Gastroesophageal sphincter (tissue), 3 donors: ENCODE measurements around the gene KATNAL1.

Experiments
- EP300 ChIP-seq: sonication (generic); formaldehyde crosslinking; IDR thresholded peaks from one replicate; pipeline ENCODE4 v1.6.1; 2017; ENCODE audit warnings: antibody characterized with exemption, mild to moderate bottlenecking
- POLR2A ChIP-seq, 2 donors: fragments of 450-650 bp; IDR thresholded peaks; one replicate each; pipeline ENCODE4 v1.6.1; 2017; ENCODE audit warnings: antibody characterized with exemption in 2 of 2, mild to moderate bottlenecking in 2 of 2, moderate library complexity in 1 of 2
- TF ChIP-seq, protein P1 (sequence below), 4 experiments: fragments of 200-600 bp in 2 of 4; fragments of 450-650 bp in 2 of 4; sonication (generic) in 1 of 4; IDR thresholded peaks; one replicate each; pipeline ENCODE4 v1.5.1; 2017 to 2019; ENCODE audit warnings: antibody characterized with exemption in 4 of 4, mild to moderate bottlenecking in 2 of 4, moderate library complexity in 2 of 4

DNA sequence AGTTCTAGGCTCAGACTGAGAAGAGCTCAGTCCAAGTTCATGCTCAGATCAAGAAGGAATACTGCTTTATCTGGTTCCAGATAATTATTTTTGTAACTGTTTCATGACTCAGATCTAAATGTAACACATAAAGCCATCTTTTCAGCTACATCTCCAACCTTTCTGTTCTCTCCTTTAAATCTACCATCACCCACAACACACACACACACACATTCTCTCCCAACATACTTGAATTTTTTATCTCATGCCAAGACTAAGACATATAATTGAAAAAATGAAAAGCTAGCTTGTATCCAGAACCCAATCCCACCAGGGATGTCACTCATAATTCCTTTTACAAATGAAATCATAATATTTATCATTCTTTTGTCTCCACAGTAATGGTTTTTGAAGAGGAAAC, 7.6 kb downstream of the KATNAL1 start:
- TF ChIP-seq, protein P1, sequence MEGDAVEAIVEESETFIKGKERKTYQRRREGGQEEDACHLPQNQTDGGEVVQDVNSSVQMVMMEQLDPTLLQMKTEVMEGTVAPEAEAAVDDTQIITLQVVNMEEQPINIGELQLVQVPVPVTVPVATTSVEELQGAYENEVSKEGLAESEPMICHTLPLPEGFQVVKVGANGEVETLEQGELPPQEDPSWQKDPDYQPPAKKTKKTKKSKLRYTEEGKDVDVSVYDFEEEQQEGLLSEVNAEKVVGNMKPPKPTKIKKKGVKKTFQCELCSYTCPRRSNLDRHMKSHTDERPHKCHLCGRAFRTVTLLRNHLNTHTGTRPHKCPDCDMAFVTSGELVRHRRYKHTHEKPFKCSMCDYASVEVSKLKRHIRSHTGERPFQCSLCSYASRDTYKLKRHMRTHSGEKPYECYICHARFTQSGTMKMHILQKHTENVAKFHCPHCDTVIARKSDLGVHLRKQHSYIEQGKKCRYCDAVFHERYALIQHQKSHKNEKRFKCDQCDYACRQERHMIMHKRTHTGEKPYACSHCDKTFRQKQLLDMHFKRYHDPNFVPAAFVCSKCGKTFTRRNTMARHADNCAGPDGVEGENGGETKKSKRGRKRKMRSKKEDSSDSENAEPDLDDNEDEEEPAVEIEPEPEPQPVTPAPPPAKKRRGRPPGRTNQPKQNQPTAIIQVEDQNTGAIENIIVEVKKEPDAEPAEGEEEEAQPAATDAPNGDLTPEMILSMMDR (IDR thresholded peaks at IDR 0.05), result no peak
- no peak for TF ChIP-seq POLR2A (IDR thresholded peaks at IDR 0.05)
- TF ChIP-seq EP300, result no peak
